GM12891 (cell line): Measurements from ENCODE around the gene ETAA1.

Experiments used
- POLR2A ChIP-seq: IDR thresholded peaks from 2 replicates; pipeline ENCODE4 v1.6.1; 2011; ENCODE audit warnings: low read depth, low read length, control low read depth
- POLR2AphosphoS5 ChIP-seq: IDR thresholded peaks from 2 replicates; pipeline ENCODE4 v1.6.1; 2011; ENCODE audit warnings: low read depth, low read length, control low read depth
- TAF1 ChIP-seq: IDR thresholded peaks from 2 replicates; pipeline ENCODE4 v1.6.1; 2011; ENCODE audit warnings: low read depth, low read length, control low read depth

DNA sequence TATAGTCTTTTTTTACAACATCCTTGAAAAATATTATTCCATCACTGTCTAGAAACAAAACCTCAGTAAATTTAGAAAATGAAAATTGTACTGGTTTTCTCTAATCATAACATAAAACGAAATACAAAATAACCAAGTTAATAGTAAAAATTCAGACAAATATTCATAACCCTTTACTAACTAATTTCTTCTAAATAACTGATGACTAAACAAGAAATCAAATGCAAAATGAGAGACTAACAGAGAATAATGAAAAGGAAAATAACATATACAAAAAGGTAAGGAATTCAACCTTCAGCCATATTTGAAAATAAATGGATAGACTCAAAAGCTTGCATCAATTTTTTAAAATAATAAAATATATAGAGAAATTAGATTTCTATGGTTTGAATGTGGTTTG is 18.6 kb upstream of the ETAA1 start:
- TF ChIP-seq POLR2A (no peak), TAF1 (no peak), POLR2AphosphoS5 (no peak)
